Breast epithelium (tissue), 4 donors: ENCODE measurements around the gene CHFR. TPM values are rescaled to one million over a fixed set of nuclear protein-coding genes. Genes with fewer than 3 reads are reported as not detected.

ENCODE experiments used
- DNase-seq, 2 donors: peaks; one replicate each; pipeline ENCODE4 v3.0.0-alpha.2; 2019; ENCODE audit warnings: low spot score in 2 of 2
- H3K27ac ChIP-seq, 2 donors: fragments of 200-600 bp; sonication (generic) in 1 of 2; one replicate each; pipeline ENCODE4 v1.5.1; 2016 to 2019; ENCODE audit warnings: mild to moderate bottlenecking in 1 of 2
- H3K27me3 ChIP-seq, 2 donors: fragments of 200-600 bp; sonication (generic) in 1 of 2; one replicate each; pipeline versions ENCODE4 v1.5.1 to v1.6.0; 2017 to 2019; ENCODE audit warnings: control low read depth in 1 of 2, mild to moderate bottlenecking in 1 of 2
- H3K36me3 ChIP-seq: fragments of 200-600 bp; one replicate; pipeline ENCODE4 v1.5.1; 2019
- H3K4me1 ChIP-seq, 2 donors: fragments of 200-600 bp; sonication (generic); one replicate each; pipeline ENCODE4 v1.5.1; 2016 to 2019; ENCODE audit warnings: control low read depth in 1 of 2
- H3K4me3 ChIP-seq, 3 donors: fragments of 200-600 bp; sonication (generic); 1 replicate in 2 of 3; 2 replicates in 1 of 3; pipeline ENCODE4 v1.5.1; 2016 to 2019; ENCODE audit warnings: mild to moderate bottlenecking in 3 of 3, moderate library complexity in 2 of 3
- H3K9me3 ChIP-seq, 2 donors: fragments of 200-600 bp; sonication (generic) in 1 of 2; one replicate each; pipeline ENCODE4 v1.5.1; 2016 to 2019; ENCODE audit warnings: control low read depth in 1 of 2
- POLR2A ChIP-seq: fragments of 450-650 bp; IDR thresholded peaks from one replicate; pipeline ENCODE4 v1.6.1; 2016; ENCODE audit warnings: antibody characterized with exemption, mild to moderate bottlenecking, moderate library complexity
- POLR2AphosphoS5 ChIP-seq, 3 donors: sonication (generic); formaldehyde crosslinking; IDR thresholded peaks; one replicate each; pipeline ENCODE4 v1.6.1; 2017; ENCODE audit warnings: antibody characterized with exemption in 3 of 3
- intact Hi-C: fragments of 100-400 bp; cut with DNase I; formaldehyde crosslinking; loops from one replicate; pipeline ENCODE4 v1.15.1; 2023; ENCODE audit warnings: low total_unique reads
- total RNA-seq, 3 donors: library from RNA; depleted of rRNA; stranded (reverse); fragments of >200 nt; gene quantifications; one replicate each; pipeline ENCODE4 v1.1.0, GENCODE V29; 2016
- TF ChIP-seq, protein P1 (sequence below), 3 donors: fragments of 450-650 bp; IDR thresholded peaks; one replicate each; pipeline ENCODE4 v1.5.1; 2016 to 2017; ENCODE audit warnings: antibody characterized with exemption in 3 of 3, mild to moderate bottlenecking in 3 of 3, moderate library complexity in 3 of 3

CHFR gene
- total RNA-seq, 3 donors from 2014 or later, result 22.4 to 36.1 (median 26.5) TPM

DNA sequence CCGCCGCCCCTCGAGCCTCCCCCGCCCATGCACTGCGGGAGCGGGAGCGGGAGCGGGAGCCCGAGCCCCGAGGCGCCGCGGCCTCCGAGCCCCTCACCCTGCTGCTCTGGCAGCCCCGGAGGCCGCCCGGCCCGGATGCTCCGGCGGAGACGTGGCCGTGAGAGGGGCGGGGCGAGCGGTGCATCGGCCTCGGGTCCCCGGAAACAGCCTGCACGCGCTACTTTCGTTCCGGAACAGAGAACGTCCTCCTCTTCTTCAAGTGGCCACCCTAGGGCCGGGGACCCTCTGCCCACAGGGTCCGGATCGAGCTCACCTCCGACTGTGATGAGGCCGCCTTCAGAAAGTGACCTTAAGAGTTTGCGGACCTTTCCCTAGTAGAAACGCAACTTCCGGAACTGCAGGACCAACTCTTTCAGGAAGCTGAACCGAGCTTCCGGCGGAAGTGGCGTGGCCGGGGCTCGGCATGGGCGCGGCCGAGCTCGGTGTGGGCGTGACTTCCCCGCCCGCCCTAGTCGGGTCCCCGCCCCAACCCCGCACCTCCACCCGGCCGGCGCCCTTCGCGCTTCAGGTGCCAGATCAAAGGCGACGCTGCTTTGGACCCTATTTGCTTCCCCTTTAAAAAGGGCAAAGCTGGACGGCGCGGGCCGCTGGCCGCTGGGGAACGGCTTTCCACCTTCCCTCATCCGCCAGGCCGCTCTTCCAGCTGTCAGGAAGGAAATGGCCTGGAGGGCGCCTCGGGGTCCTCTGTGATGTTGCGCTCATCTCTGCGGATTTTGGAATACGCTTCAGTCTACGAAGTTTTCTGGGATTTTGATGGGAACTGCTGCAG, 58.5 kb downstream of the CHFR start, which contains the start of gene GOLGA3:
TSS of gene GOLGA3 (minus strand) at position 164 of the 829 bp plus-strand sequence. CDS start 6,741 bp downstream, outside the sequence.
- intact Hi-C loops, result no loop called here
- peak within 1 kb of the TSS; percentile 98 for H3K27ac ChIP-seq
- DNase-seq, result peak; percentile 88 to 93
- no peaks in the 10 kb centered on the region for H3K27me3 ChIP-seq
- H3K9me3 ChIP-seq, result no peaks in the 10 kb centered on the region
- TF ChIP-seq POLR2A (peak; percentile 34), POLR2AphosphoS5 (IDR thresholded peaks at IDR 0.05) (peak; percentile 86 to 94 (median 93))
- TF ChIP-seq, protein P1, sequence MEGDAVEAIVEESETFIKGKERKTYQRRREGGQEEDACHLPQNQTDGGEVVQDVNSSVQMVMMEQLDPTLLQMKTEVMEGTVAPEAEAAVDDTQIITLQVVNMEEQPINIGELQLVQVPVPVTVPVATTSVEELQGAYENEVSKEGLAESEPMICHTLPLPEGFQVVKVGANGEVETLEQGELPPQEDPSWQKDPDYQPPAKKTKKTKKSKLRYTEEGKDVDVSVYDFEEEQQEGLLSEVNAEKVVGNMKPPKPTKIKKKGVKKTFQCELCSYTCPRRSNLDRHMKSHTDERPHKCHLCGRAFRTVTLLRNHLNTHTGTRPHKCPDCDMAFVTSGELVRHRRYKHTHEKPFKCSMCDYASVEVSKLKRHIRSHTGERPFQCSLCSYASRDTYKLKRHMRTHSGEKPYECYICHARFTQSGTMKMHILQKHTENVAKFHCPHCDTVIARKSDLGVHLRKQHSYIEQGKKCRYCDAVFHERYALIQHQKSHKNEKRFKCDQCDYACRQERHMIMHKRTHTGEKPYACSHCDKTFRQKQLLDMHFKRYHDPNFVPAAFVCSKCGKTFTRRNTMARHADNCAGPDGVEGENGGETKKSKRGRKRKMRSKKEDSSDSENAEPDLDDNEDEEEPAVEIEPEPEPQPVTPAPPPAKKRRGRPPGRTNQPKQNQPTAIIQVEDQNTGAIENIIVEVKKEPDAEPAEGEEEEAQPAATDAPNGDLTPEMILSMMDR (IDR thresholded peaks at IDR 0.05), result no peak
- no peaks in the 10 kb centered on the region for H3K36me3 ChIP-seq
- H3K4me3 ChIP-seq, result peak within 1 kb of the TSS; percentile 67 to 90 (median 75)
- H3K4me1 ChIP-seq, result peaks cover 0 to 5% of the 10 kb centered on the region in 2 donors

DNA sequence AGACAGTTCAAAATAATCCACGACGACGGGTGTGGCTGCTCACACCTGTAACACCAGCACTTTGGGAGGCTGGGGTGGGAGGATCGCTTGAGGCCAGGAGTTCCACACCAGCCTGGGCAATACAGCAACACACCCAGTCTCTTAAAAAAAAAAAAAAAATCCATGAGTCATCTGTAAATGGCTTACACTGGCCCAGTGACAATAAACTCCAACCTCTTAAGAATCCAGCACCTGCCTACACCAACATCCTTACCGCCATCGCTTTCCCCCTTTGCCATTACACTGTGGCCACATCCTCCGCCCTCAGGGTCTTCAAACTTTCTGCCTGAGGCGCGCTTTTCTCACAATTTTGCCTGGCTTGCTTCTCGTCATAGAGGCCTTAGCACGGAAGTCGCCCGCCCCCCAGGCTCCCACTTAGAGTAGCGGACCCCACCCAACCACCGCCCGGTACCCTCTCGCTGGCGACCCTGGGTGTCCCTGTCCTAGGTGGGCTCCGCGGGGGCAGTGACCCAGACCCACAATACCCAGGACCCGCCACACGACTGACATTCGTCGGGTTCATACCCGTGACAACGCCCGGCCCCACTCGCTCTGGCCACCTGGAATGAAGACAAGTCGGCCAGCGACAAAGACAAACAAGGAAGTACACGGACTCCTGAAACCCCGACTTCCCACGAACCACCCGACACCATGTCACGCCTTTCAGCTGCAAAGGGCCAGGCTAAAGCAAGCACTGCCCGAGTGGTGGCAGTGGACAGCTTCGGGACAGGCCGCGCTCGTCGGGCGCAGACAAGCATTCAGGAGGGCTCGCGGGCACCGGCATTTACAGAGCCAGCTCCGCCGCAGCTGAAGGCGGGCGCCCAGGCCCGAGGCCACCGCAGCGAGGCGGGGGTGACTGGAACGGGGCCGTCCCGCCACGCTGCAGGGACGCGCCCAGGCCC, 59.4 kb downstream of the CHFR start:
- Histone ChIP-seq H3K4me1 (peaks cover 0 to 5% of the 10 kb centered on the region in 2 donors), H3K27ac (peak overlapping the region; percentile 98), H3K27me3 (no peaks in the 10 kb centered on the region), H3K4me3 (peak overlapping the region; percentile 67 to 90 (median 75)), H3K36me3 (no peaks in the 10 kb centered on the region), H3K9me3 (no peaks in the 10 kb centered on the region)
- intact Hi-C loops, result no loop called here
- DNase-seq, result peak; percentile 25 to 55
- TF ChIP-seq POLR2AphosphoS5 (IDR thresholded peaks at IDR 0.05) (no peak), POLR2A (no peak)
- TF ChIP-seq, protein P1 (IDR thresholded peaks at IDR 0.05), result no peak

DNA sequence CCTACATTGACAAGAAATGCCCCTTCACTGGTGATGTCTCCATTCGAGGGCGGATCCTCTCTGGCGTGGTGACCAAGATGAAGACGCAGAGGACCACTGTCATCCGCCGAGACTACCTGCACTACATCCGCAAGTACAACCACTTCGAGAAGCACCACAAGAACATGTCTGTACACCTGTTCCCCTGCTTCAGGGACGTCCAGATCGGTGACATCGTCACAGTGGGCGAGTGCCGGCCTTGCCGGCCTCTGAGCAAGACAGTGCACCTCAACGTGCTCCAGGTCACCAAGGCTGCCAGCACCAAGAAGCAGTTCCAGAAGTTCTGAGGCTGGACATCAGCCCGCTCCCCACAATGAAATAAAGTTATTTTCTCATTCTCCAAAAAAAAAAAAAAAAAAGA, 61.5 kb downstream of the CHFR start:
- intact Hi-C loops, result no loop called here
- no peak for TF ChIP-seq POLR2AphosphoS5 (IDR thresholded peaks at IDR 0.05)
- TF ChIP-seq, protein P1 (IDR thresholded peaks at IDR 0.05), result no peak
- no peak for TF ChIP-seq POLR2A
- no peaks in the 10 kb centered on the region for H3K36me3 ChIP-seq
- no peaks in the 10 kb centered on the region for H3K9me3 ChIP-seq
- H3K27ac ChIP-seq, result no peak overlapping the region
- DNase-seq, result no peak
- no peak overlapping the region for H3K4me3 ChIP-seq
- H3K4me1 ChIP-seq, result peaks cover 0 to 5% of the 10 kb centered on the region in 2 donors
- no peaks in the 10 kb centered on the region for H3K27me3 ChIP-seq

DNA sequence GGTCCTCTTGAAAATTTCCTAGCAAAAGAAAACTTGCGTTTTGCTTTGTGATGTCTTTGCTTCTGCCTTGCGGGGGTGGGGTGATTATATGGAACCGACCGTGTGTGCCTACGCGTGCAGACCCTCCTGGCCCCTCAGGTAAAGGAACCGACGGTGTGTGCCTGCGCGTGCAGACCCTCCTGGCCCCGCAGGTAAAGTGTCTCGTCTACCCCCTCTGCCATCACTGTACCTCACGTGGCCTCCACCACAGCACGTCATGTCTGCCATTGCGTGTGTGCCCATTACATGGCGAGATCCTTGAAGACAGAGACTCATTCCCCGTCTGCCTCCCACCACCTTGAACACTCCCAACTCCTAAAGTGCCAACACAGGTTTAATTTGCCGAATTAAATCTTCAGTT, 62.3 kb downstream of the CHFR start:
- no peaks in the 10 kb centered on the region for H3K27me3 ChIP-seq
- no peaks in the 10 kb centered on the region for H3K36me3 ChIP-seq
- no peak overlapping the region for H3K4me3 ChIP-seq
- peaks cover 0 to 5% of the 10 kb centered on the region in 2 donors for H3K4me1 ChIP-seq
- H3K9me3 ChIP-seq, result no peaks in the 10 kb centered on the region
- no peak overlapping the region for H3K27ac ChIP-seq
- DNase-seq, result no peak
- intact Hi-C loops, result no loop called here
- TF ChIP-seq POLR2A (no peak), POLR2AphosphoS5 (IDR thresholded peaks at IDR 0.05) (no peak)
- TF ChIP-seq, protein P1 (IDR thresholded peaks at IDR 0.05), result no peak
